IPS-18a (cell line): ENCODE results near the gene NARS2.

ENCODE experiments used
- H3K27ac ChIP-seq: one replicate; pipeline ENCODE4 v1.5.1; 2013; ENCODE audit warnings: low read length
- H3K27me3 ChIP-seq: one replicate; pipeline ENCODE4 v1.6.1; 2013; ENCODE audit warnings: mild to moderate bottlenecking, low read length; ENCODE audit not compliant: control insufficient read depth, insufficient read depth
- H3K36me3 ChIP-seq: one replicate; pipeline ENCODE4 v1.6.1; 2013; ENCODE audit warnings: low read depth, low read length; ENCODE audit not compliant: control insufficient read depth
- H3K4me1 ChIP-seq: one replicate; pipeline ENCODE4 v1.6.1; 2013; ENCODE audit warnings: low read depth, low read length; ENCODE audit not compliant: control insufficient read depth
- H3K4me3 ChIP-seq: one replicate; pipeline ENCODE4 v1.5.1; 2013; ENCODE audit warnings: low read length
- H3K9ac ChIP-seq: one replicate; pipeline ENCODE4 v1.6.1; 2013; ENCODE audit warnings: mild to moderate bottlenecking, low read length, moderate library complexity
- H3K9me3 ChIP-seq: one replicate; pipeline ENCODE4 v1.6.1; 2013; ENCODE audit warnings: low read depth, low read length; ENCODE audit not compliant: control insufficient read depth

NARS2 gene

GRCh38 chr11:78418584-78419211 lies 156.0 kb downstream of the NARS2 start:
- Histone ChIP-seq H3K9ac (no peak overlapping the region), H3K9me3 (no peaks in the 10 kb centered on the region), H3K27ac (no peak overlapping the region), H3K4me1 (peaks cover 9% of the 10 kb centered on the region), H3K4me3 (peak overlapping the region; percentile 69), H3K27me3 (peaks cover 32% of the 10 kb centered on the region), H3K36me3 (no peaks in the 10 kb centered on the region)

DNA sequence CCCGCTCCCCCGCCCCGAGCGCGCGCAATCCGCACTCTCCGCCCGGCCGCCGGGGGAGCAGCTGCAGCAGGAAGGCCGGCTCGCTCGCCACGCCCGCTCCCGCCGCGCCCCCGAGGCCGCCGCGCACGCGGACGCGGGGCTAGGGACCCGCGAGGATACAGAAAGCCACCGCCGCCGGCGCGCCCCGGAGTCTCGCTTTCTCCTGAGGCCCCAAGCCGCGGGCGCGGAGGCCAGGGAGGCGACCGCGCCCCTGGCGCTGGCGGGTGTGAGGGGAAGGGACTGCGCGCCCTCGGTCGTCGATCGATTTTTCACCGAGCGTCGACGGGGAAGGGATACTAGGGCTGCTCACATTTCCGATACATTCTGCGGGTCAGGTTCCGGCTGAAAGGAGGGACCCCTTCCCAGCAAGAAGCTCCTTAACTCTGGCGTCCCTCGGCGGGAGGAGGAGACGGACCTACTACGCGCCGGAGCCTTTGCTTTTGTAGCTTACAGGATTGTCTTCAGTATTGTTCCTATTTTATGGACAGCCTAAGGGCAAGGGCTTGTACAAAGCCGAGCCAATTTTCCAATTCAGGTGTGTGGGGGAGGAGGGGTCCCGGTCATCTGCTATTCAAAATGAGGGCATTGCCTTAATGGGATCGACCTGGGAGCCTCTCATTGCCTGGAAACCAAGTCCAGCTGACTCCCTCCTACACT lies 156.6 kb downstream of the NARS2 start:
- Histone ChIP-seq H3K4me1 (peaks cover 9% of the 10 kb centered on the region), H3K9me3 (no peaks in the 10 kb centered on the region), H3K9ac (peak overlapping the region; percentile 21), H3K27ac (no peak overlapping the region), H3K36me3 (no peaks in the 10 kb centered on the region), H3K27me3 (peaks cover 32% of the 10 kb centered on the region), H3K4me3 (peak overlapping the region; percentile 69)

DNA sequence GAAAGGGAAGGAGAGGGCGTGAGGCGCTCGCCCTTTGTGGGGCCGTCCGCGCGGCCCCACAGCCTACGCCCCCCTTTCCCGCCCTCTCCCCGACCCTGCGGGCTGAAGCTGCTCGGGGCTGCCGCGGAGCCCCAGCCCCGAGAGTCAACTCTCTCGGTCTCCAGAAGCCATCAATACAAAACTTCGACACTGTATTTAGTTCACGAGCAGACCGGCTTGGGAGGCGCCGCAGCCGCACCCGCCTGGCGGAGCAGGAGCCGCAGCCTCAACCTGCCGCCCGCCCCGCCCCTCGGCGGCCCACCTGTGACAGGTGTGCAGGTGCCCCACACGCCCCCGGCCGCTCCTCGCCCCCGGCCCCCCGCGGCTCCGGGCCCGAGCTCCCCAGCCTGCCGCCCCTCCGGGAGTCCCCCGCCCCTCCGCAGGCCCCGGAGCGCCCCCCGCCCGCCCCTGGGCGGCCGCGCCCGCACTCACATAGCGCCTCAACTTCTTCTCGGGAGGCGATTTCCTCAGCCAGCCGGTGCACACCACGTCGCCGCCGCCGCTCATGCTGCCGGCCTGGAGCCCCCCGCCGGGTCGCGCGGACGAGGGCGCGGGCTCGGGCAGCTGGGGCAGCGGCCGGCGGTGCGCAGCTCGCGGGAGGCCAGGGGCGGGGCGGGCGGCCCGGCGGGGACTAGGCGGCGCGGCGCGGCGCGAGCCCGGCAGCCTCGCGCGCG lies 157.3 kb downstream of the NARS2 start, which contains the start of gene GAB2:
TSS of gene GAB2 (minus strand) at position 646 of the 713 bp plus-strand sequence. CDS start at position 546, 100 bp downstream.
- Histone ChIP-seq H3K36me3 (no peaks in the 10 kb centered on the region), H3K27ac (no peak within 1 kb of the TSS), H3K4me3 (peak within 1 kb of the TSS; percentile 75), H3K9me3 (no peaks in the 10 kb centered on the region), H3K4me1 (peaks cover 9% of the 10 kb centered on the region), H3K9ac (peak within 1 kb of the TSS; percentile 52), H3K27me3 (peaks cover 38% of the 10 kb centered on the region)

DNA sequence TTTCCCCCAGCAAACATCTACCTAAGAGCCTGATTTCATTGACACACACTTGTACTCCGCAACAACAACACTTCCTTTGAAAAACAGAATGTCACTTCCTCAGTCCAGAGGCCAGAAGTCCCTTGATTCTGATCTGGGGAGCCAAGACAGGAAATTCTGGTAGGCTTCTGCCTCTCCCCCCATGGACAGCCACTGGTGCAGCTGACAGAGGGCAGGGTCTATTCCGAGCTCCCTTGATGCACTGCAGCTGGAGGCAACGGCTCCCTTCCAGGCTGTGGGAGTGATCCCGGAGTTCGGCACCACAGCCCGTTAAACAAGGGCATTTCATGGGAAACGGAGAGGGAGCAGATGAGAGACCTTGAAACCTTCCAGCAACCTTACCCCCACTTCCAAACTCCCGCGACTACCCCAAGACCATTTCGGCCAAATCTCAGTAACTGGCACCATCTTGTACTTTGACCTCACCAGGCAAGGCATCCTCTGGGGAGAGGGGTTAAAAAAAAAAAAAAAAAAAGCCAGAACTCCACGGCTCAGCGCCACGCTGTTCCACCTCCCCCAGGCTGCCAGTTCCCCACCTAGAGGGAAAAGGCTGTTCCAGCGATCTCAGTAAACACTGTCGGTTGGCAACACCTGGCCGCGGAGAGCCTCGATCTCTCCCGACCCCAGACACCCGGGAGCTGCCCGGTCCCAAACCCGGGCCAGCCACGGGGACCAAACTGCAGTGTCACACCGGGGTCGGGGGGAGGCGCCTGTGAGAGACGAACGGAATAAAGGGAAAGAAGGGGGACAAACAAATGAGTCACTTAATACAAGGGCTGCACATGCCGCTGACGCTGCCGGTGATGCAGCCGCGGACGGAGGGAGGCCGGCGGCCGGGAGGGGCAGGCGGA lies 158.1 kb downstream of the NARS2 start:
- Histone ChIP-seq H3K9me3 (no peaks in the 10 kb centered on the region), H3K27ac (no peak overlapping the region), H3K4me3 (peak overlapping the region; percentile 75), H3K9ac (peak overlapping the region; percentile 52), H3K4me1 (peaks cover 9% of the 10 kb centered on the region), H3K36me3 (no peaks in the 10 kb centered on the region), H3K27me3 (peaks cover 38% of the 10 kb centered on the region)

DNA sequence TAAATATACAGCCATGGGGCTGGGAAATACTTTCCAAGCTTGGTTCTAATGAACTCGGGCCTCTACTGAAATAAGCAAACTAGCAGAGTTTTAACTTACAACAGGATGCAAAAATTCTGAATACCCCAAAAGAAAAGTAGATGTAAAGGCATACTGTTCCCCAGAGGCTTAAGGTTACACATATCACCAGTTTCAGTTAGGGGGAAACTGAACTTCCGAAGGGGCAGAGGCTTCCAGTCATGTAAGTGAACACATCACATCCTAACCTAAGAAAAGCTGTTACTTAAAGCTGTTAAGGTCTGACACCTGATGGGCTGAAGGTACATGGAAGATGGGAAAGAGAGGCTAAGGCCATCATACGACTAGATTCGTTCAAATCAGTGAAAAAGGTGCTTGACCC lies 159.3 kb downstream of the NARS2 start:
- Histone ChIP-seq H3K9ac (no peak overlapping the region), H3K9me3 (no peaks in the 10 kb centered on the region), H3K27me3 (peaks cover 38% of the 10 kb centered on the region), H3K4me3 (no peak overlapping the region), H3K36me3 (no peaks in the 10 kb centered on the region), H3K27ac (no peak overlapping the region), H3K4me1 (peaks cover 9% of the 10 kb centered on the region)

- Histone ChIP-seq H3K27me3 (peaks cover 33% of the 10 kb centered on the region), H3K27ac (no peak overlapping the region), H3K9me3 (no peaks in the 10 kb centered on the region), H3K36me3 (no peaks in the 10 kb centered on the region), H3K9ac (no peak overlapping the region), H3K4me1 (peaks cover 9% of the 10 kb centered on the region), H3K4me3 (no peak overlapping the region)
These were observed 160.2 kb downstream of the NARS2 start for GRCh38 chr11:78414321-78415051.

DNA sequence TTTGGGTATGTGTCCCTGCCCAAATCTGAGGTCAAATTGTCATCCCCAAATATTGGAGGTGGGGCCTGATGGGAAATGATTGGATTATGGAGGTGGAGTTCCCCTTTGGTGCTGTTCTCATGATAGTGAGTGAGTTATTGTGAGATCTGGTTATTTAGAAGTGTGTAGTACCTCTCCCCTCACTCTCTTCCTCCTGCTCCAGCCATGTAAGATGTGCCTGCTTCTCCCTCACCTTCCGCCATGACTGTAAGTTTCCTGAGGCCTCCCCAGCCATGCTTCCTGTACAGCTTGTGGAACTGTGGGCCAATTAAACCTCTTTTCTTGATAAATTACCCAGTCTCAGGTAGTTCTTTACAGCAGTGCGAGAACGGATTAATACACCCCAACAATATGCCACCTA lies 166.0 kb downstream of the NARS2 start:
- Histone ChIP-seq H3K9me3 (no peaks in the 10 kb centered on the region), H3K4me1 (no peaks in the 10 kb centered on the region), H3K9ac (no peak overlapping the region)

GRCh38 chr11:78406568-78407196 lies 168.0 kb downstream of the NARS2 start:
- Histone ChIP-seq H3K9me3 (no peaks in the 10 kb centered on the region), H3K27ac (no peak overlapping the region), H3K36me3 (no peaks in the 10 kb centered on the region), H3K4me3 (no peak overlapping the region), H3K9ac (no peak overlapping the region), H3K4me1 (no peaks in the 10 kb centered on the region), H3K27me3 (no peaks in the 10 kb centered on the region)

More for the DNA sequence above, 166.0 kb downstream of the NARS2 start:
- peaks cover 6% of the 10 kb centered on the region for H3K27me3 ChIP-seq
- no peaks in the 10 kb centered on the region for H3K36me3 ChIP-seq
- no peak overlapping the region for H3K27ac ChIP-seq
- H3K4me3 ChIP-seq: no peak overlapping the region

DNA sequence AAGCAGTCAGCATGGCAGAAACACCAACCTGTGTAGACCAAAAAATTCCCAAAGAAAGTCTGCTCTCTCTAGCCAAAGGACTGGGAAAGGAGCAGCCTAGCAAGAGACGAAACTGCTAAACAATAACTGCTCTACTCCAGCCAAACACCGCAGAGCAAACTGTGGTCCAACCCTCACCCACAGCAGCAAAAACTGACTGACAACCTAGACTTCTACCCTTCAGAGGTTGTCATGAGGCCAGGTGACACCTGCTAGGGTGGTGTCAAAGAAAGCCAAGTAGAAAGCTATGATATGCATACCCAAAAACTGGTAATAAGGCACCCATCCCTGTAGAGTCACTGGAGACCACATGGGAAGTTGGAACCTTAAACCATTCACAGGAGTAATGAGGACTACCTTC lies 168.9 kb downstream of the NARS2 start:
- H3K4me1 ChIP-seq: no peaks in the 10 kb centered on the region
- H3K27me3 ChIP-seq: peaks cover 8% of the 10 kb centered on the region
- no peak overlapping the region for H3K9ac ChIP-seq
- H3K9me3 ChIP-seq: no peaks in the 10 kb centered on the region
- H3K27ac ChIP-seq: no peak overlapping the region
- no peaks in the 10 kb centered on the region for H3K36me3 ChIP-seq
- no peak overlapping the region for H3K4me3 ChIP-seq

GRCh38 chr11:78403781-78404180 lies 170.9 kb downstream of the NARS2 start:
- H3K27me3 ChIP-seq: peaks cover 28% of the 10 kb centered on the region
- H3K4me1 ChIP-seq: peaks cover 19% of the 10 kb centered on the region
- no peak overlapping the region for H3K27ac ChIP-seq
- no peak overlapping the region for H3K4me3 ChIP-seq
- H3K9me3 ChIP-seq: no peaks in the 10 kb centered on the region
- no peak overlapping the region for H3K9ac ChIP-seq
- H3K36me3 ChIP-seq: no peaks in the 10 kb centered on the region
